ENCODE results near the gene RGS7.
"Not testable (repeated sequence)": the region's sequence is repeated elsewhere in the genome, so short reads cannot be mapped to it uniquely, and the experiment has no call there.

The RGS7 gene

DNA sequence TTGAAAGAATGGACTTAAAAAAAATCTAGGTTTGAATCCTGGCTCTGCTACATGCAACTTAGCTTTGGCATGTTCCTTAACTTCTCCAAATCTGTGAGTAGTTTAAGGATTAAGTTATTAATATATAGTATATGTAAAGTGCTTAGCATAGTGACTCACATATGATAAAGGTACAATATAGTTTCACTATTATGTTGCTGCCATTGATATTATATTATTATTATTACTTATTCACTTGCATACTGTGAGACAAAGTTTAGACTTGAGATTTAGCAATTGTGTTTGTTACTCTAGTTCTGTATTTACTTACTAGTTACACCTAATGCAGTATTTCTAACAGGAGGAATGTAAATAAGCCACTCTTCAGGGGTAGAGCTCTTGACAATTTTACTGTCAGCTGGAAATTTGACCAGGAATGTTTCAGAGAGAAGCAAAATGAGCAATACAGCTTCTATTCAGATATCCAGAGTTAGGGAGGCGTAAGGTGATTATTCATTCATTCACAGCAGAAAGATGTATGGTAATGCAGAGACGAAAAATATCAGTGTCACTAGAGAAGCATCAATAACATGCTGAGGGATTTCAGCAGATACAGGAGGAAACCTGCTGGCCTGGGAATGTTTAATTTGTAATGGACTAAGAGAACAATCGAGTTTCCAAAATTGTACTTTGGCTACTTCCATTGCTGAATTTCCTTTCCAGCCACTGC, 25.5 kb downstream of the RGS7 start:
- DNase-seq = no peak

DNA sequence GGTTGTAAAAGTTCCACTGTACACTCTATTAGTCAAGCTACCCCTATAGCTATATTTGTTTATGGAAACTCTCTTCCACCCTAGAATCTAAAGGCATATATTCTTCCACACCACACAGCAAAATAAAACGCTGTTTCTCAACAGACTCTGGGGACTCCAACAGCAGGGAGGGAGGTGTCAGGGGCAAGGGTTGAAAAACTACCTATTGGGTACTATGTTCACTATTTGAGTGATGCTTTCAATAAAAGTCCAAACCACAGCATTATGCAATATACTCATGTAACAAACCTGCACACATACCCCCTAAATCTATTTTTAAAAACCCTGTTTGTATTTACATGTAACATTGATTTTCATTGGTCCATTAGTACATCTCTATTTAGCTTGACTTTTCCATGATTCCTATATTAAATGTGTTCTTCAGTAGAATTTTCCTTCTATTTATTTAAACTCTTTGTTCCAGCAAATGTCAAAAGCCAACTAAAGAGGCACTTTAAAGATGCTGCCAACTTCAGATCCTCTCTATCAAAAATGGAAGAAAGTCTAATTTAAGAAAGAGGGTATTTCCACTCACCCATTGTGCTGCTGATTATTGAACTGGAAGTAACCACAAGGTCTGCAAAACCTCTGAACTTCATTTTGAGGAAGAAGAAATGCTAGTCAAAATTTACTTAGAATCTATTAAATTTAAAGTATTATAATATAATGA, 26.2 kb downstream of the RGS7 start:
- DNase-seq = no peak

DNA sequence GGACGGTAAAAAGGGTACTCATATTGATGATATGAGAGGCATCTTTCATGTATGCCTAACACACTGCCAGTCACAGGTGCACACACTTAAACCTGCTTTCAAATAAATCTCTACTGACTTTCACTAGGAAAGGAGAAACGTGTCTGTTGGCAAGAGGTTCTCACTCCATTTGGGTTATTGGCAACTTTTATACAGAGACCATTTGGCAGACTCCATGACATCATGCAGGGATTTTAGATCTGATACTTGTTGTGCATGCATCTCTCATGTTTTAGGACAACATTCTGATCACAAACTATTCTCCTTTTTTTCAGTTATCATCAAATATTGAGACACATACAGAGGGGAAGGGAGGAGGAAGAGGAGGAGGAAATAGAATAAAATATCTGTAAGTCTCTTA, 31.5 kb downstream of the RGS7 start:
- DNase-seq = no peak

DNA sequence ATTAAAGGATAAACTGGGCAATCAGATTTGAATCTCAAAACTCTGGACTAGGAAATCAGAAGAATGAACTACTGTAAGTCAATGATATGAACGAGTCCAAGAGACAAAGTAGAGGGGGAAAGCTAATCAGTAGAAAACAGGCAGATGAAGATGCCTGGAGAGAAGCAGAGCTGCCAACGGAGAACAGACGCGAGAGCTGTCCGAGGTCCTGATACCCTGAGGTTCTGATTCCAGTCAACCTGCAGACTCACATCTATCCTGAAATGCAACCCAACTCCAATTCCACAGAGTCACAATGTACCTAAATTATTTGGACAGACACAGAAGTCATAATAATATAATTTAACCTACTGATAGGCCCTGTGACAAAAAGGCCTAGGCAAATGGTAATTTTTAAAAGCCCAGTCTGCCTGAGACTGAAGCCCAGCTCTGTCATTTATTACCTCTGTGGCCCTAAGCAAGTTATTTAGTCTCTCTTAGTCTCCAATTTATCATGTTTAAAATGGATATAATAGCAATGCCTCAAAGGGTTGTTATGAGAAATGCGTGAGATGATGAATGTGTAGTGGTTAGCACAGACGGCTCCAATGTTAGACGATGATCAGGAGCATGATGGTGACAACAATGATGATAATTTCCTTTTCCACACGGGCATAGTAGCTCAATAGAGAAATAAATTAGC, 33.4 kb downstream of the RGS7 start:
- no peak for DNase-seq

DNA sequence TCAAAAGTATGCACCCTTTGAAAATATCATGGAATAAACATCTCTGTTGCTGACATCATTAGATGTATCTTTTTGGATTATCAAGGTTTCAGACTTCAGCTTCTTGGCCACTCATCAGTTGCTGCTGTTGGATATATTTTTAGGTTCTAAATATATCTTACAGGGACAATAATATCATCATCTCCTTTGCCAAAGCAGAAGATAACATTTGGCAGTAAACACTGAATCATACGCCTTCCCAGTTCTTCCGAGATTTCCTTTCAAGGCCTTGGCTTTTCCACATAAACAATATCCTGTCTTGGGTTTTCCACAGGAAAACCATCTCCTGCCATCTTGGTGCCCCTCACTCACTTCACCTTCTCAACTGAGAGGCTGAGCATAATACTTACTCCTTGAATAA, 39.3 kb downstream of the RGS7 start:
- no peak for DNase-seq

DNA sequence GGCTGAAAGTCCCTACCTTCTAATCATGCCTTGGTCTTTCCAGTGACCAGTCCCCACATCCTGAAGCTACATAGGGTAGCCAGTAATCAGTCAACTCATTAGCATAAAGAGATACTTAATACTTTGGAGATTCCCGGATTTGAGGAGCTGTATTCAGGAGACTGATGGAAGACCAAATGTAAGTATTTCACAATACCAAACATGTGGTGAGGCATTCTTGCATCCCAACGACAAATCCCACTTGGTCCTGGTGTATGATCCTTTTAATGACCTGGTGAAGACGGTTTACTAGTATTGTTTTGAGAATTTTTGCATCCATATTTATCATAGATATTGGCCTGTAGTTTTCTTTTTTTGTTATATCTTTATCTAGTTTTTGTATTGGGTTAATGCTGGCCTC, 40.6 kb downstream of the RGS7 start:
- no peak for DNase-seq

DNA sequence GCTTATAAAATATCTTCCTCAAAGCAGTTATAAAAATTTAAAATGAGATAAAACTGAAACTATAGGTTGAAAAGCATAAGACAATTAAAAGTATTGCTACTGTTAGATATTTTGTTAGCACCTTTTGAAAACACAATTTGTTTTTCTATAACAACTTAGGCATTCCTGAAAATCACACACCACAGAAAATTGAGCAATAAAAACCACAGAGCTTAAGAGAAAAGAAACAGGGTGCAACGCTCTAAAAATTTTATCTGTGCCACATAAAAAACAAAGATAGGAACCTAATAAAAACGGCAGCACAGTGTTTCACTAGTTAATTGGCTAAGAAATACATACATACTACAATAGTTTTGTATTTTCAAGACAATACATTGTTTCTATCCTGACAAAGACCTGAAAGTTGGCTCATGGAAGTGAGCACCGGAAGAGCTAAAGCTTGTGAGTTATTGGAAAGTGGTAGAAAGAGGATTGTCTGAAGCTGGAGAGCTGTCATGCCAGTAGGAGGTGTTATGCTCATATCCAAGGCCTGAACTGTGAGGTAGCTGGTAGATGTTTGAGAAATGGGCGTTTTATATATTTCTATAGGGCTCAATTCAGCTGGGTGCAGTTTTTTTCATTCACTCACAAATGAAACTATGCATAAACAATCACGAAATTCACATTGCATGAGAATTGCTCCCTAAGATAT, 45.8 kb downstream of the RGS7 start:
- DNase-seq = no peak

DNA sequence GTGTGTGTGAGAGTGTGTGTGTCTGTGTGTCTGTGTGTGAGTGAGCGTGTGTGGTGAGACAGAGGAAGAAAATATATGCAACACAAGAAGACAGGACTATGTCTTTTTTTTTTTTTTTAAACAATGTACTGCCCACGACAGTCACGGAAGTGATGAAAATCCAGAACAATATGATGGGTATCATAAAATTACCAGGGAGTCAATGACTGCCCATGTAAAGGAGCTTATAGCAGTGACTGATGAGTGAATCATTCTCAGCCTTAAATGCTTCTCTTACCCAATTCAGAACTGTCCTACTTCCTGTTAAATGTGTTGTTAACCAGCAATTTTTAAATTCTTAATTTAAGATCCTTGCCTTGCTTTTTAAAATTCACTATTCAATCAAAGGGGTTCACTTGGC, 46.6 kb downstream of the RGS7 start:
- DNase-seq = no peak

DNA sequence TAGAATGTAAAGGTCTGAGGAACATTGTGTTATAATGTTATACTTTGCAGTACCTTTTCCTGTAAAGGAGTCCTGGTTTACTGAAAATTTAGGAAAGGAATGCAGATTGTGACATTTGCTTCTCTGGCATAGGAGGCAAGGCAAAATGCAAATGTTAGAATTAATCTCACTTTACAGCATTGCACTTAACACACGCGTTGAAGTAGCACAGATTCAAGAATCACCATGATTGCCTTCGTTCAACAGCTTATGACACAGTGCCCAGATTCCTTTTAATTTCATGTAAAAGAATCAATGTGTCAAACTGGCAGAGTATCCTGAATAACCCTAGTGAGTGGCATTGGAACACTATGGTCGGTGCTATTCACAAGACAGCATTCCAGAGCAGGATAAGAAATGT, 47.4 kb downstream of the RGS7 start:
- DNase-seq = no peak

DNA sequence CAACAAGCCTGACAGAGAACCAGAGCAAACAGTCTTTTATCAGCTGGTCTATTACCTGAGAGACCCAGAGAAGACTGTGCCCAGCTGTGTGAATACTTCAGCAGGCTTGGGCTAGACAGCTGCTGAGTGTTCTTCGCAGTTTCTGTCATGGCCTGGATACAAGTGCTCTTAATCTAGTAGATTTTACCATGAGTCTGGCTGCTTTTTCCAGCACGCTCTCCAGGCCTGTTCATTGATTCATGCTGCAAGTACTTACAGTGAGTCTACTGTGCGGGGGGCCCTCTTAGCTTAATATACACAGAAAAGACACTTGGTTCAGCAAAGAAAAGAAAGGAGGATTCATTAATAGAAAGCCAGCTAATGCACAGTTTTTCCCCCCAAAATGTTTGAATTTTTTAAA, 48.5 kb downstream of the RGS7 start:
- DNase-seq = no peak

DNA sequence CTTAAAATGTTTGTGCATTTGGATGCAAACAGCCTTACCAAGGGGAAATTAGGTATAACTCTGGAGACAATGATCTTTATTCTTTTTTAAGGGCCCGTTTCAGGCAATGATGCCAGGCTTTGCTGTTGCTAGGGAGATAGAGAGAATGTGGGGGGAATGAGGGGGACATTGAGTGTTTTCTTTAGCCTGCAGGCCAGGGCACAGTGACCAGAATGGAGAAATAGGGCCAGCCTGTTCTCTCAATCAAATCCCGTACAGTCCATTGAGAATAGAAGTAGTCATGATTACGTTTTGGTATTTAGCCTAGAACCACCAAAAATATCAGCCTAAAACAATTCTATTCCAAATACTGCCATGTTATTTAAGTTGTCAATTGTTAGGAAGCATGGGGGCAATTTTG, 49.0 kb downstream of the RGS7 start:
- DNase-seq = no peak

DNA sequence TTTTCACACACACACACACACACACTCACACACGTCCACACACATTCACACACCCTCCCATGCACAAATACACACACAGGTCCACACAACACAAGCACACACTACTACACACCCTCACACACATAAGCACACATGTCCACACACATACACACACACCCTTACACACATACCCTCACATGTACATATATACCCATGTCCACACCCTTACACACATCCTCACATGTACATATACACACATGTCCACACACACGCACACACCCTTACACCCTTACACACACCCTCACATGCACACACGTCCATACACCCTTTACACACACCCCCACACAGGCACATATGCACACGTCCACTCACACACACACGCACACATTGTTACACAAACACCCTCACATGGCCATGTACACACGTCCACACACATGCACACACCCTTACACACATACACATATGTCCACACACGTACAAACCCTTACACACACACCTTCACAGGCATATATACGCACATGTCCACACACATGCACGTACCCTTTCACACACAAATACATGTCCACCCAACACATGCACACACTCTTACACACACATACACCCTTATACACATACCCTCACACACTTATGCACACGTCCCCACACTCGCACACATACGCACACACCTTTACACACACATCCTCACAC, 50.7 kb downstream of the RGS7 start:
- DNase-seq = no peak

DNA sequence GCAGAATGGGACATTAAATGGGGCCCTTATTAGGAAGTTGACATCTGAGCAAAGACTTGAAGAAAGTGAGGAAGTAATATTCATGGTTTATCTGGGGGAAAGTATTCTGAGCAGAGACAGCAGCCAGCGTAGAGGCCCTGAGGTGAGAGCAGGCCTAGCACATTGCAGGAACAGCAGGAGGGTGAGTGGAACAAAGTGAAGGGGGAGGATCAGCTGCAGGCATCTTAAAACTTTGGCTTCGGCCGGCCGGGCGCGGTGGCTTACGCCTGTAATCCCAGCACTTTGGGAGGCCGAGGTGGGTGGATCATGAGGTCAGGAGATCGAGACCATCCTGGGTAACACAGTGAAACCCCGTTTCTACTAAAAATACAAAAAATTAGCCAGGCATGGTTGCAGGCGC, 55.0 kb downstream of the RGS7 start:
- DNase-seq = not testable (repeated sequence)

DNA sequence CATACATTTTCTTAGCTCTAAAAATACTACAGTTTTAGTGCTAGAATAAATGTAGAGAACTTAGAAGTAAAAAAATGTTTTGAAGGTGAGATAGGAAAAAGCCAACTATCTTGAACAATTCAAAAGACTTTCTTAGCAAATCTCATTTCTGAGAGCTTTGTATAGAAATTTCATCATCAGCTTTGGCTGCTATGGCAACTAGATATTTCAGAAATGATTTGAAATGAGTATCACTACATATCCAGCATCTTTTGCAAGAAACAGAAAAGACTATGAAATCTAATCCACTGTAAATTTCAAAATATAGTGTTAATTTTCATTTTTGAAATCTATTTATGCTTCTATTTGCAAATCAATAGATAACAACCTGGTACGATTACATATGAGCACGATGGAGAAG, 57.7 kb downstream of the RGS7 start:
- no peak for DNase-seq

DNA sequence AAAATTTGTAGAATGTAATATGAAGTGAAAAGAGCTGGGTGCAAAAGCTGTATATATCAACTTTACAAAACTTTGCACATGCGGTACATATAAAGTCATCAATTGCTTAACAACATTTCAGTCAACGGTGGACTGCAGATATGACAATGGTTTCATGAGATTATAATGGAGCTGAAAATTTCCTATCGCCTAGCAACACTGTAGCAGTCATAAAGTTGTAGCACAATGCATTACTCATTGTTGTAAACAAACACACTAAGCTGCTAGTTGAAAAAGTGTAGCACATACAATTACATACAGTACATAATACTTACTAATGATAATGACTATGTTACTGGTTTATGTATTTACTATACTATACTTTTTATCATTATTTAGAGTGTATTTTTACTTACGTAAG, 64.0 kb downstream of the RGS7 start:
- DNase-seq = no peak

DNA sequence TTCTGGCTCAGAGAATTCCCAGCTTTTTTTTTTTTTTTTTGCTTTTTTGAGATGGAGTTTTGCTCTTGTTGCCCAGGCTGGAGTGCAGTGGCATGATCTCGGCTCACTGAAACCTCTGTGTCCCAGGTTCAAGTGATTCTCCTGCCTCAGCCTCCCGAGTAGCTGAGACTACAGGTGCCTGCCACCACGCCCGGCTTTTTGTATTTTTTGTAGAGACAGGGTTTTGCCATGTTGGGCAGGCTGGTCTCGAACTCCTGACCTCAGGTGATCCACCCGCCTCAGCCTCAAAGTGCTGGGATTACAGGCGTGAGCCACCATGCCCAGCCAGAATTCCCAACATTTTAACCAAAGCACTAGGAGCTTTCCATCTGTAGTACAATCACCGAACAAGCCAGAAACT, 65.5 kb downstream of the RGS7 start:
- DNase-seq = not testable (repeated sequence)

DNA sequence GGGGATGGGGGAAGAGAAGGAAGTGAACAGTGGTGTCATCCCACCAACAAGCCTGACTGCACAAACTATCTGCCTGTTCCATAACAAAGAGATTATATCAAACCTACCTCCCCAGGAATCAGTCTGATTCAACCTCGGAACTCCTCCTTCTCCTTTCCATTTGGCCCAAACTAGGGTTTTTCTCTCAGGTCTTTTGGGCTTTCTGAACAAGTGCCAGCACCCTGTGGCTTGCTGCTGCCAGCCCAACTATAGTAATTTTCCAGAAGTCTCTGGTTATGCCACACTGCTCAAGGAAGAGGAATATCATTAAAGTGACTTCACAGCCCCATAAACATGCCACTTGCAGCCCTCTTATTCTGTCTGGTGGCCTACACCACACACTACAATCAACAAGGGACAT, 70.5 kb downstream of the RGS7 start:
- no peak for DNase-seq

DNA sequence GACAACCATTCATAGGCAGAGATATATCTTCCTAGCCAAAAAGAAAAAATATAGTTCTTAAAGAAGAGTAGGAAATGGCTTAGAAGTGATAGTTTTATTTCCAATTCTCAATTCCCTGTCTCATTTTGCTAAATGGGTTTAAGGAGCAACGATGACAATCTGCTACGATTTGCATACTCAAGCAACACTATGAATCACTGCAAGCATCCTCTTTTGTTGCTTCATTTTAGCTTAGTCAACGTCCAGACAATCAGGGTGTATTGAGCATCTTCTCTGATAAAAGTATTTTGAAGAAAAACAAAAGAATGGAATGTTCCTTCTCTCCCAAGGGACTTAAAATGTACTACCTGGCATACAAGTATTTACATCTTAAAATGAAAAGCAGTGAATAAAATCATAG, 80.6 kb downstream of the RGS7 start:
- DNase-seq = no peak

DNA sequence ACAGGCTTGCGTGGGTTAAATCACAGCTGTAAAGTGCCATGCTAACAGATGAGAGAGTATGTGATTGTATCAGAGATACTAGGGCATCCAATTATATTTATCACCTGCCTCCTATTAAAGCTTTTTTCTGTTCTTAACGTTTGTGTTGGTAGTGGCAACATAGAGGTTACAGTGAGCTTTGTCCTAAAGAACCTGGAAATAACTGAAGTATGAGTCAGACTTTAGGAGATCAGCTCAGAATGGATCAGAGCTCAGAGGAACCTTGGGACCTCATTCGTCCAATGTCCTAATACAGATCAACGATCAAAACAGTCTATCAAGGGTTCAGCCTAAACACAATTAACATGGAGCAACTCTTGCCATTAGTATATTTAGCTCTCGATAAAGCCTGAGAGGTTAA, 81.0 kb downstream of the RGS7 start:
- no peak for DNase-seq

DNA sequence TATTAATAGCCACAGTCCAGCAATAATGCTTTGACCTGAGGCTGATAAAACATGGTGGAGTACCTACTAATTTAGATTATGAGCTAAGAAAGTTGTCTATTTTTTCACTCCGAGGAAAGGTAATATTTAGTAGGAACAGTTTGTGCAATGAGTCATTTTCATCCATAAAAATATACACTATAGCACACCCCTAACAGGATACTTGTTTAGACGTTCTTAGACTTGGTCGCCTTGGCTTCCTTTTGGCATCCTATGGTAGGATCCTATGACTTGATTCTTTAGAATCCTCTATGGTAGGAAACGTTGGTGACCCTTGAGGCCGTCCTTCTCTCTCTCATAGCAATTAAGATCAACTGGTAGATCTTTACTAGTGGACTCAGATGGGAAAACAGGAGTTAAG, 81.8 kb downstream of the RGS7 start:
- DNase-seq = no peak

DNA sequence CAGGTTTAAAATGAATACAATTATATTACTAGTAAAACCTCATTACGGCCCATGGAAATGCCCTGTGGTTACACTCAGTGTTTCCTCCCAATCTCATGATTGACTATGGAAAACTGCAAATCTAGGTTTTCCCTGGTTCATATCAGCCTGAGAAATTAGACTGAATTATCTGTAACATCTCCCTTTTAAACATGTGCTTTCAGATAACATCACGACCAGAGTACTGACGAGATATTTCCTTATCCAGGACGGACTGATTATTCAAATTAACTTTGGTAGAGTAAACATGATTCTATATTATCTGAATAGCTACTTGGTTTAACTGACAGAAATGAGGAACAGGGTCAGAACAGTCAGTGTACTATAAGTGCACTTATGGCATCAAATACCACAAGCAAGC, 82.3 kb downstream of the RGS7 start:
- no peak for DNase-seq

DNA sequence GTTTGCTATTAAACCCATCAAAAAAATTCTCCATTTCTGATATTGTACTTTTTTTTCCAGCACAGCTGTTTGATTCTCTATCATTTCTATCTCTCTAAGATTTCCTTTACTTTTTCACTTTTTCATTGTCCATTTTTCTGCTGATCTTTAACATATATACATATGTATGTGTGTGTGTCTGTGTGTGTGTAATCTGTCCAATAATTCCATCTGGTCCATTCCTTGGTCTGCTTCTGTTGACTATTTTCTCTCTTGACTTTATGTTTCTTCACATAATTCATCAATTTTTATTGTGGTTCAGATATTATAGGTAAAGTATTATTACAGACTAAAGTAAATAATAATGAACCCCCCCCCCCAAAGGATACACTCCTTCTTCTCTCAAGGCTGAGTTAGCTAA, 84.2 kb downstream of the RGS7 start:
- no peak for DNase-seq

DNA sequence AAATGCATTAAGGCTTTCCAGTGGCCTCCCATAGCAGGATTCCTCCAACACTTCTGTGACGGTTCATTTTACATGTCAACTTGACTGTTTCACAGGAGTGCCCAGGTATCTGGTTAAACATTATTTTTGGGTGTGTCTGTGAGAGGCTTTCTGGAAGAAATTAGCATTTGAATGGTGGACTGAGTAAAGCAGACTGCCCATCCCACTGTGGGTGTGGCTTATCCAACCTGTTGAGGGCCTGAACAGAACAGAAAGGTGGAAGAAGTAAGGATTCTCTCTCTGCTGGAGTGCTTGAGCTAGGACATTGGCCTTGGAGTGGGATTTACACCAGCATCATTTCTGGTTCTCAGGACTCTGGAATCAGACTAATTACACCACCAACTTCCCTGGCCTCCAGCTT, 85.6 kb downstream of the RGS7 start:
- no peak for DNase-seq
